HCT116 (cell line): ENCODE measurements around the gene CNDP1.

Experiments used
- ATF3 ChIP-seq: IDR thresholded peaks from 2 replicates; pipeline ENCODE4 v1.6.1; 2012
- CBX3 ChIP-seq: IDR thresholded peaks from 2 replicates; pipeline ENCODE4 v1.6.1; 2012; ENCODE audit warnings: low read depth
- CTCF ChIP-seq, 3 experiments: fragments of 200-600 bp in 1 of 3; sonication (generic) in 1 of 3; IDR thresholded peaks in 2 of 3; conservative IDR thresholded peaks in 1 of 3; 2 replicates each; pipeline ENCODE4 v1.5.1; 2012 to 2017; ENCODE audit warnings: low read depth in 2 of 3, low read length in 2 of 3, antibody characterized with exemption in 1 of 3, borderline replicate concordance in 1 of 3, control low read depth in 1 of 3, mild to moderate bottlenecking in 1 of 3, mixed read lengths in 1 of 3, mixed run types in 1 of 3, moderate library complexity in 1 of 3; ENCODE audit not compliant: insufficient read depth in 1 of 3
- EZH2 ChIP-seq: fragments of 200-600 bp; sonication (generic); IDR thresholded peaks from 2 replicates; pipeline ENCODE4 v1.6.1; 2017; ENCODE audit warnings: antibody characterized with exemption, mixed run types
- FOSL1 ChIP-seq: IDR thresholded peaks from 2 replicates; pipeline ENCODE4 v1.6.1; 2012; ENCODE audit warnings: low read depth
- JUND ChIP-seq: IDR thresholded peaks from 2 replicates; pipeline ENCODE4 v1.6.1; 2012
- MAX ChIP-seq: IDR thresholded peaks from 2 replicates; pipeline ENCODE4 v1.6.1; 2012
- POLR2A ChIP-seq: IDR thresholded peaks from 2 replicates; pipeline ENCODE4 v1.7.0; 2011; ENCODE audit warnings: borderline replicate concordance; ENCODE audit not compliant: insufficient read depth, insufficient read length; ENCODE audit errors: extremely low read depth
- SIN3A ChIP-seq: IDR thresholded peaks from 2 replicates; pipeline ENCODE4 v1.6.1; 2012; ENCODE audit warnings: low read depth
- TCF7L2 ChIP-seq: IDR thresholded peaks from 2 replicates; pipeline ENCODE4 v1.7.0; 2011; ENCODE audit warnings: borderline replicate concordance, inconsistent platforms; ENCODE audit not compliant: insufficient read depth, insufficient read length; ENCODE audit errors: extremely low read depth
- YY1 ChIP-seq: IDR thresholded peaks from 2 replicates; pipeline ENCODE4 v1.6.1; 2011; ENCODE audit warnings: low read length, low read depth, moderate library complexity, mild to moderate bottlenecking; ENCODE audit not compliant: insufficient replicate concordance; ENCODE audit errors: extremely low read depth

- TF ChIP-seq CTCF (IDR thresholded peaks at IDR 0.05 in 2 of 3, conservative IDR thresholded peaks at IDR 0.05 in 1 of 3; ENCODE audit: borderline replicate concordance in 1 of 3, insufficient read depth in 1 of 3, low read depth in 2 of 3, low read length in 2 of 3) (no peak), TCF7L2 (no peak), POLR2A (no peak), EZH2 (no peak), MAX (no peak), FOSL1 (no peak), CBX3 (no peak), YY1 (no peak), ATF3 (no peak), JUND (no peak), SIN3A (no peak)
These were observed 97.5 kb downstream of the CNDP1 start for GRCh38 chr18:74631623-74632350.
